HepG2 (cell line): ENCODE data around the gene WDR35. TPM values are rescaled to one million over a fixed set of nuclear protein-coding genes. Genes with fewer than 3 reads are reported as not detected.

ENCODE experiments used
- CCDC6 ChIP-seq: sonication (generic); formaldehyde crosslinking; IDR thresholded peaks from 2 replicates; pipeline ENCODE4 v1.8.1; 2022; ENCODE audit warnings: mild to moderate bottlenecking, missing genetic modification reagents, moderate library complexity
- FOSL1 ChIP-seq: sonication (generic); formaldehyde crosslinking; IDR thresholded peaks from 2 replicates; pipeline ENCODE4 v1.9.0; 2021; ENCODE audit warnings: missing genetic modification reagents, borderline replicate concordance
- JARID2 ChIP-seq: sonication (generic); formaldehyde crosslinking; IDR thresholded peaks from 2 replicates; pipeline ENCODE4 v1.8.1; 2023; ENCODE audit warnings: missing genetic modification reagents, inconsistent platforms; ENCODE audit not compliant: insufficient replicate concordance
- JUNB ChIP-seq: sonication (generic); formaldehyde crosslinking; IDR thresholded peaks from 2 replicates; pipeline ENCODE4 v1.8.0; 2022; ENCODE audit warnings: missing genetic modification reagents, mild to moderate bottlenecking, borderline replicate concordance
- MAZ ChIP-seq, 2 experiments: sonication (generic) in 1 of 2; formaldehyde crosslinking in 1 of 2; IDR thresholded peaks; 2 replicates each; pipeline versions ENCODE4 v1.5.0 to v1.6.1; 2012 to 2020; ENCODE audit warnings: low read depth in 2 of 2, mild to moderate bottlenecking in 2 of 2, borderline replicate concordance in 1 of 2, improper control_type of control experiment in 1 of 2, low read length in 1 of 2, missing genetic modification reagents in 1 of 2, moderate library complexity in 1 of 2
- NFIC ChIP-seq: IDR thresholded peaks from 2 replicates; pipeline ENCODE4 v1.6.1; 2012; ENCODE audit warnings: mild to moderate bottlenecking, low read length, inconsistent platforms
- RFX3 ChIP-seq: IDR thresholded peaks from 2 replicates; pipeline ENCODE4 v1.6.1; 2016; ENCODE audit warnings: missing biosample characterization, missing genetic modification reagents
- SOX5 ChIP-seq: IDR thresholded peaks from 2 replicates; pipeline ENCODE4 v1.6.1; 2016; ENCODE audit warnings: borderline replicate concordance
- ZBTB1 ChIP-seq: sonication (generic); formaldehyde crosslinking; IDR thresholded peaks from 2 replicates; pipeline ENCODE4 v1.4.0; 2020; ENCODE audit warnings: missing genetic modification reagents, borderline replicate concordance
- ZBTB20 ChIP-seq: sonication (generic); formaldehyde crosslinking; IDR thresholded peaks from 2 replicates; pipeline ENCODE4 v1.8.1; 2023; ENCODE audit warnings: missing genetic modification reagents, low read depth, mild to moderate bottlenecking, borderline replicate concordance
- ZBTB8A ChIP-seq: sonication (generic); formaldehyde crosslinking; IDR thresholded peaks from 2 replicates; pipeline ENCODE4 v1.4.0; 2020; ENCODE audit warnings: mild to moderate bottlenecking, low read depth, missing genetic modification reagents, borderline replicate concordance
- ZNF616 ChIP-seq: sonication (generic); formaldehyde crosslinking; IDR thresholded peaks from 2 replicates; pipeline ENCODE4 v1.5.0; 2020; ENCODE audit warnings: low read depth, mild to moderate bottlenecking, missing genetic modification reagents
- polyA plus RNA-seq, 8 experiments: library from polyadenylated mRNA; depleted of rRNA in 3 of 8; stranded (reverse) in 7 of 8; unstranded in 1 of 8; fragments of >200 nt; fragmentation: Illumina TruSeq in 4 of 8; extraction: Trizol in 4 of 8; gene quantifications; 2 replicates each; pipeline versions ENCODE4 v1.2.1 to v1.2.3, GENCODE V29; 2011 to 2016; ENCODE audit warnings: low read depth in 4 of 8, missing spikeins in 1 of 8, mixed read lengths in 1 of 8; ENCODE audit not compliant: insufficient read depth in 1 of 8
- total RNA-seq, 5 experiments: library from RNA; depleted of rRNA; stranded (reverse); fragments of >200 nt; fragmentation: Illumina TruSeq; extraction: Trizol; gene quantifications; 2 replicates each; pipeline ENCODE4 v1.2.3, GENCODE V29; 2016; ENCODE audit warnings: low read depth in 1 of 5
- TF ChIP-seq, protein P1 (sequence below): sonication (generic); formaldehyde crosslinking; IDR thresholded peaks from 2 replicates; pipeline ENCODE4 v1.4.0; 2020; ENCODE audit warnings: missing genetic modification reagents
- TF ChIP-seq, protein P2 (sequence below): sonication (generic); formaldehyde crosslinking; IDR thresholded peaks from 2 replicates; pipeline ENCODE4 v1.5.1; 2020; ENCODE audit warnings: mild to moderate bottlenecking, moderate library complexity, missing genetic modification reagents
- TF ChIP-seq, protein P3 (sequence below): sonication (generic); formaldehyde crosslinking; IDR thresholded peaks from 2 replicates; pipeline ENCODE4 v1.4.0; 2020; ENCODE audit warnings: mild to moderate bottlenecking, missing genetic modification reagents
- TF ChIP-seq, protein P4 (sequence below): sonication (generic); formaldehyde crosslinking; IDR thresholded peaks from 2 replicates; pipeline ENCODE4 v1.8.1; 2023; ENCODE audit warnings: missing genetic modification reagents, inconsistent platforms, borderline replicate concordance

WDR35 gene
- total and polyA plus RNA-seq, 2 of the 13 experiments (the other 11 are each of a cell fraction or from before 2014, with no cell fraction given): 11.1 to 19.6 TPM

DNA sequence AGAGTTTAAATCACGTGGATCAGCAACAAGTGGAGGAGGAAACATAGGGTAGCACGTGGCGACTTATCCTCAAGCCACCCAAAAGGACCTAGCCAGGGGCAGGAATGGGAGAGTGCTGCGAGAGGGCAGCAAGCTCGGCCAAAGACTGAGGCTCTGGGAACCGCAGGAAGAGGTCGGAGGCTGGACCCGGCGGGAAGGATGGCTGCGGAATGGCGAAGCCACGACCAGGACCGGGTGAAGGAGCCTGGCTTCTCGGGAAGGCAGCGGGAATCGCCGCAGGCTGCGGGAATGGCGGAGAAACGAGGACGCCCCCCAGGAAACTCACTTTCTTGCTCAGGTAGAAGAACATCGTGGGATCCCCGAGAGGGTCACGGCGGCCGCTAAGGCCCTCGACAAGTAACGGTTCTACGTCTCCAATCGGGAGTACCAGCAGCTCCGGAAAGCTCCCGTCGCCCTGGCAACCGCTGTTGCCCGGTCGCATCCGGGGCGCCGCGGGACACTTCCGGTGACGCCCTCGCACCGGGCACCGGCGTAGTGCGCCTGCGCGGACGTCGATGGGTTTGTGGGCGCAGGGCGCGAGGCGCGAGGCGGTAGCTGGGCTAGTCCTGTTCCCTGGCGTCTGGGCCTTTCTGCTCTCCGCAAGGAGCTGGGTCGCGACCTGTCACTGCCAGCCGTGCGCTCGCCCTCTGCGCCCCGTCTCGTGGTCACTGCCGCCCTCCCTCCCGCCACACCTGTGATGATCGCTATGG is at the start of gene WDR35 (continued):
- no peak for TF ChIP-seq JUNB (CRISPR knock-in tag)
- no peak for TF ChIP-seq ZBTB1 (CRISPR knock-in tag)
- TF ChIP-seq ZNF616 (CRISPR knock-in tag): peak; percentile 74; the same call in 1 of the 2 replicates
- no peak; the same call in 1 of the 2 replicates for TF ChIP-seq MAZ (IDR thresholded peaks at IDR 0.05; ENCODE audit: borderline replicate concordance, low read depth, low read length)
- peak; percentile 85 for TF ChIP-seq MAZ (CRISPR knock-in tag; IDR thresholded peaks at IDR 0.05; ENCODE audit: low read depth)
- TF ChIP-seq, protein P1, sequence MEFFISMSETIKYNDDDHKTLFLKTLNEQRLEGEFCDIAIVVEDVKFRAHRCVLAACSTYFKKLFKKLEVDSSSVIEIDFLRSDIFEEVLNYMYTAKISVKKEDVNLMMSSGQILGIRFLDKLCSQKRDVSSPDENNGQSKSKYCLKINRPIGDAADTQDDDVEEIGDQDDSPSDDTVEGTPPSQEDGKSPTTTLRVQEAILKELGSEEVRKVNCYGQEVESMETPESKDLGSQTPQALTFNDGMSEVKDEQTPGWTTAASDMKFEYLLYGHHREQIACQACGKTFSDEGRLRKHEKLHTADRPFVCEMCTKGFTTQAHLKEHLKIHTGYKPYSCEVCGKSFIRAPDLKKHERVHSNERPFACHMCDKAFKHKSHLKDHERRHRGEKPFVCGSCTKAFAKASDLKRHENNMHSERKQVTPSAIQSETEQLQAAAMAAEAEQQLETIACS: peak; percentile 46
- TF ChIP-seq JARID2: no peak
- TF ChIP-seq RFX3 (CRISPR knock-in tag): peak; percentile 99
- TF ChIP-seq ZBTB20 (CRISPR knock-in tag): peak; percentile 80
- TF ChIP-seq, protein P2, sequence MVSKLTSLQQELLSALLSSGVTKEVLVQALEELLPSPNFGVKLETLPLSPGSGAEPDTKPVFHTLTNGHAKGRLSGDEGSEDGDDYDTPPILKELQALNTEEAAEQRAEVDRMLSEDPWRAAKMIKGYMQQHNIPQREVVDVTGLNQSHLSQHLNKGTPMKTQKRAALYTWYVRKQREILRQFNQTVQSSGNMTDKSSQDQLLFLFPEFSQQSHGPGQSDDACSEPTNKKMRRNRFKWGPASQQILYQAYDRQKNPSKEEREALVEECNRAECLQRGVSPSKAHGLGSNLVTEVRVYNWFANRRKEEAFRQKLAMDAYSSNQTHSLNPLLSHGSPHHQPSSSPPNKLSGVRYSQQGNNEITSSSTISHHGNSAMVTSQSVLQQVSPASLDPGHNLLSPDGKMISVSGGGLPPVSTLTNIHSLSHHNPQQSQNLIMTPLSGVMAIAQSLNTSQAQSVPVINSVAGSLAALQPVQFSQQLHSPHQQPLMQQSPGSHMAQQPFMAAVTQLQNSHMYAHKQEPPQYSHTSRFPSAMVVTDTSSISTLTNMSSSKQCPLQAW (CRISPR knock-in tag): peak; percentile 81
- TF ChIP-seq FOSL1 (CRISPR knock-in tag): no peak
- peak; percentile 96 for TF ChIP-seq CCDC6 (CRISPR knock-in tag)
- TF ChIP-seq, protein P3, sequence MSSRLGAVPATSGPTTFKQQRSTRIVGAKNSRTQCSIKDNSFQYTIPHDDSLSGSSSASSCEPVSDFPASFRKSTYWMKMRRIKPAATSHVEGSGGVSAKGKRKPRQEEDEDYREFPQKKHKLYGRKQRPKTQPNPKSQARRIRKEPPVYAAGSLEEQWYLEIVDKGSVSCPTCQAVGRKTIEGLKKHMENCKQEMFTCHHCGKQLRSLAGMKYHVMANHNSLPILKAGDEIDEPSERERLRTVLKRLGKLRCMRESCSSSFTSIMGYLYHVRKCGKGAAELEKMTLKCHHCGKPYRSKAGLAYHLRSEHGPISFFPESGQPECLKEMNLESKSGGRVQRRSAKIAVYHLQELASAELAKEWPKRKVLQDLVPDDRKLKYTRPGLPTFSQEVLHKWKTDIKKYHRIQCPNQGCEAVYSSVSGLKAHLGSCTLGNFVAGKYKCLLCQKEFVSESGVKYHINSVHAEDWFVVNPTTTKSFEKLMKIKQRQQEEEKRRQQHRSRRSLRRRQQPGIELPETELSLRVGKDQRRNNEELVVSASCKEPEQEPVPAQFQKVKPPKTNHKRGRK (CRISPR knock-in tag): no peak; the same call in 1 of the 2 replicates
- TF ChIP-seq SOX5: peak; percentile 50; the same call in 1 of the 2 replicates
- TF ChIP-seq, protein P4, sequence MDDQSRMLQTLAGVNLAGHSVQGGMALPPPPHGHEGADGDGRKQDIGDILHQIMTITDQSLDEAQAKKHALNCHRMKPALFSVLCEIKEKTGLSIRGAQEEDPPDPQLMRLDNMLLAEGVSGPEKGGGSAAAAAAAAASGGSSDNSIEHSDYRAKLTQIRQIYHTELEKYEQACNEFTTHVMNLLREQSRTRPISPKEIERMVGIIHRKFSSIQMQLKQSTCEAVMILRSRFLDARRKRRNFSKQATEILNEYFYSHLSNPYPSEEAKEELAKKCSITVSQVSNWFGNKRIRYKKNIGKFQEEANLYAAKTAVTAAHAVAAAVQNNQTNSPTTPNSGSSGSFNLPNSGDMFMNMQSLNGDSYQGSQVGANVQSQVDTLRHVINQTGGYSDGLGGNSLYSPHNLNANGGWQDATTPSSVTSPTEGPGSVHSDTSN (CRISPR knock-in tag): no peak; the same call in 1 of the 2 replicates
- TF ChIP-seq ZBTB8A (CRISPR knock-in tag): peak; percentile 97; the same call in 1 of the 2 replicates
- no peak for TF ChIP-seq NFIC
